NT2/D1 (cell line): ENCODE measurements around the gene KIAA0232.

Experiments
- SUZ12 ChIP-seq: IDR thresholded peaks from 2 replicates; pipeline ENCODE4 v1.6.1; 2011; ENCODE audit not compliant: insufficient read length, insufficient read depth; ENCODE audit errors: extremely low read depth
- YY1 ChIP-seq: IDR thresholded peaks from 2 replicates; pipeline ENCODE4 v1.6.1; 2011; ENCODE audit not compliant: insufficient read length, insufficient read depth
- ZNF274 ChIP-seq: IDR thresholded peaks from 2 replicates; pipeline ENCODE4 v1.6.1; 2011; ENCODE audit warnings: mild to moderate bottlenecking, low read depth, low read length

GRCh38 chr4:6851431-6851830 lies 68.9 kb downstream of the KIAA0232 start:
- TF ChIP-seq ZNF274 (no peak), YY1 (no peak), SUZ12 (no peak)
